ENCODE data around the gene REXO4.

REXO4 gene

DNA sequence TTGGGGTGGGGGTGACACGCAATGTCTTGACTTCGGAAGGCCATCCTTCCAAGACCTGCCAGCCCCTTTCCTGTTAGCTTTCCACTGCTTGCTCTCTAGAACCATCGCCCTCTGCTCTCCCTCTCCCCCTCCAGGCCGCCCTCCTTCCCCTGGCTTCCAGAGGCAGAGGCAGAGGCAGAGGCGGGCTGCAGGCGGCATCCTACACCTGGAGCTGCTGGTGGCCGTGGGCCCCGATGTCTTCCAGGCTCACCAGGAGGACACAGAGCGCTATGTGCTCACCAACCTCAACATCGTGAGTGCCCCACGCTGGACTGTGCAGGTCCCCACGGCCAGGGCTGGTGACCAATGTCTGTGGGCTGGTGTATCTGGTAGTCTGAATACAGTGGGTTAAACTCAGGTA, 6.4 kb upstream of the REXO4 start:
- H3K9me3 ChIP-seq (ENCODE audit: control insufficient read depth in 2 of 2, low read length in 2 of 2): no peaks in the 10 kb centered on the region
- peaks cover 15 to 24% of the 10 kb centered on the region in 2 donors for H3K4me1 ChIP-seq (ENCODE audit: control insufficient read depth in 2 of 2, insufficient read depth in 2 of 2, low read length in 2 of 2)
- no peaks in the 10 kb centered on the region for H3K36me3 ChIP-seq (ENCODE audit: control insufficient read depth in 2 of 2, insufficient read depth in 2 of 2, low read length in 2 of 2)
- H3K27me3 ChIP-seq (ENCODE audit: control insufficient read depth in 2 of 2, insufficient read depth in 2 of 2, low read length in 2 of 2): peaks cover 6% of the 10 kb centered on the region in 2 donors
- H3K27ac ChIP-seq (ENCODE audit: low read depth in 2 of 2, low read length in 2 of 2): no peak overlapping the region
- H3K9ac ChIP-seq (ENCODE audit: low read depth in 1 of 2, low read length in 2 of 2): no peak overlapping the region
- no peak overlapping the region for H3K4me3 ChIP-seq (ENCODE audit: low read length in 2 of 2)

DNA sequence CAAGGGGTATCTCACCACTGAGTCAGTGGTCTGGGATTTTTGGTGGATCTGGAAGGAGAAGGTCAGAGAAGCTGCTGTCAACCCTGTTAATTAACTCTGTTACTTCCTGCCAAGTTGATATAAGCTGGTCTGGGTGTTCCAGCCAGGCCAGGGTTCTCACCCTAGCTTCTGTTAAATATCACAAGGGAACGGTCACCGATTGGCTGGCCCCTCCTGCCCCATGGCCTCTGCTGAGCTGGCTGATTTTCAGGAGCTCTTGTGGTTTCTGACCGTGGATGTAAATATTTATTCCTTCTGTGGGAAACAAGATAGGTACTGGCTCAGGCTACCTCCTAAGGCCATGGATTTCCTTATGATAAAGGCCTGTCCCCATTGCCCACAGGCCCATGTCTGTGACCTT, 5.4 kb upstream of the REXO4 start:
- Histone ChIP-seq H3K27me3 (ENCODE audit: control insufficient read depth in 2 of 2, insufficient read depth in 2 of 2, low read length in 2 of 2) (peaks cover 6% of the 10 kb centered on the region in 2 donors), H3K4me1 (ENCODE audit: control insufficient read depth in 2 of 2, insufficient read depth in 2 of 2, low read length in 2 of 2) (peaks cover 17 to 23% of the 10 kb centered on the region in 2 donors)

DNA sequence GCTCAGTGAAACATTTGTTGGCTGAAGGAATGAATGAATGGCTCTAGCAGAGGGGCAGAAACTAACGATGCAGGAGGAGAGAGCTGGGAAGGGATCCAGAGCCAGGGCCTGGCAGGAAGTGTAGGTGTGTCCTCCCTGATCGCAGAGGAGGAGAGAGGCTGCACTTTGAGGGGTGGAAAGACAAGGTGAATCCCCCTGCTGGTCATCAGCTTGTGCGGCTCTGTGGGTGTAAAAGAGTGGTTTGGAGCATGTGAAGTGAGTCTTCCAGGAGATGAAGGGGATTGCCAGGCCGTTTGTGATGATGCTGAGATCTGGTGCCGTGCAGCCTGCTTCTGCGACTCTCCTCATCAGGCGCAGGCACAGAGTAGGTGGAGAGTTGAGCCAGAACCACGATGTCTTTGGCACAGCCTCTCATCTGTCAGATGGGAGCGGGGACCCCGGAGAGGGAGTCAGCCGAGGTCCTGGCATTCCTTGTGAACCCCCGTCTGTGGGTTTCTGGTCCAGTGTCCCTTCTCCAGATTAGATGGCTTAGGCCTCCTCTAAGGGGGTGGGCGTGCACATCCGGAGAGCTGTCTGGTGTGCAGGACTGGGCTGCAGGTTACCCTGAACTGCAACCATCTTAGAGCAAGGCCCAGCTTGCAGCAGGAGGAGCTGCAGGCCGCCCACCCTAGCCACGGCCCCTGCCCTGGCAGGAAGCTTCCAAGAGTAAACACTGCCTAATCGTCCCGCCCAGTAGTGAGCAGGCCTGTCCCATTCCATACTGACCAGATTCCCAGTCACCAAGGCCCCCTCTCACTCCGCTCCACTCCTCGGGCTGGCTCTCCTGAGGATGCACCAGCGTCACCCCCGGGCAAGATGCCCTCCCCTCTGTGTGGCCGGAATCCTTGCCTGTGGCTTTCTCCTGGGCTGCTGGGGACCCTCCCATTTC, 4.1 kb upstream of the REXO4 start, which contains the start of gene ADAMTS13:
TSS of gene ADAMTS13 (plus strand) at position 753 of the 928 bp plus-strand sequence. CDS start at position 830, 77 bp downstream.
- H3K27me3 ChIP-seq (ENCODE audit: control insufficient read depth in 2 of 2, insufficient read depth in 2 of 2, low read length in 2 of 2): no peaks in the 10 kb centered on the region
- H3K36me3 ChIP-seq (ENCODE audit: control insufficient read depth in 2 of 2, insufficient read depth in 2 of 2, low read length in 2 of 2): no peaks in the 10 kb centered on the region

More for the DNA sequence above, 5.4 kb upstream of the REXO4 start:
- Histone ChIP-seq H3K27ac (ENCODE audit: low read depth in 2 of 2, low read length in 2 of 2) (no peak overlapping the region), H3K9me3 (ENCODE audit: control insufficient read depth in 2 of 2, low read length in 2 of 2) (no peaks in the 10 kb centered on the region), H3K4me3 (ENCODE audit: low read length in 2 of 2) (no peak overlapping the region), H3K9ac (ENCODE audit: low read depth in 1 of 2, low read length in 2 of 2) (no peak overlapping the region), H3K36me3 (ENCODE audit: control insufficient read depth in 2 of 2, insufficient read depth in 2 of 2, low read length in 2 of 2) (no peaks in the 10 kb centered on the region)

DNA sequence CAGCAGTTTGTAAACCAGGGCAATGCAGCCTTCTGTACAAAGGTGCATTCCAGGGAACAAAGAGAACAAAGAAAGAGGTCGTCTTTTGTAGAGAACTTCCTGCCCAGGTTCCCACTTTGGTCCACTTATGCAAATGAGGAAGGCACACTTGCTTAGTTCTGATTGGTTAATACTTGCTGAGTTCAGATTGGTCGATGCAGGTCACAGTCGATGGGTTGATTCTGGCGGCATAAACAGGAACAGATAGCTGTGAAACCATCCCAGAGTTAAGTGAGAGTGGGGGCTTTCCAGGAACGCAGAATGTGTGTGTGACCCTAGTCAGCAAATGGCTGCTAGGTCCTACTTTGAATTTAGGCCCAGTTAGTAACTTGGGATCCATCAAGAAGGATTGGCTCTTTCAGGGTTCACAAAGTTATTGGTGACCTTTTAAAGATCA, 2.6 kb upstream of the REXO4 start:
- Histone ChIP-seq H3K9me3 (ENCODE audit: control insufficient read depth in 2 of 2, low read length in 2 of 2) (no peaks in the 10 kb centered on the region), H3K4me3 (ENCODE audit: low read length in 2 of 2) (no peak overlapping the region), H3K27me3 (ENCODE audit: control insufficient read depth in 2 of 2, insufficient read depth in 2 of 2, low read length in 2 of 2) (no peaks in the 10 kb centered on the region), H3K9ac (ENCODE audit: low read depth in 1 of 2, low read length in 2 of 2) (no peak overlapping the region), H3K4me1 (ENCODE audit: control insufficient read depth in 2 of 2, insufficient read depth in 2 of 2, low read length in 2 of 2) (peaks cover 17 to 23% of the 10 kb centered on the region in 2 donors), H3K36me3 (ENCODE audit: control insufficient read depth in 2 of 2, insufficient read depth in 2 of 2, low read length in 2 of 2) (no peaks in the 10 kb centered on the region), H3K27ac (ENCODE audit: low read depth in 2 of 2, low read length in 2 of 2) (no peak overlapping the region)

More for the DNA sequence above, 4.1 kb upstream of the REXO4 start, which contains the start of gene ADAMTS13:
- Histone ChIP-seq H3K27ac (ENCODE audit: low read depth in 2 of 2, low read length in 2 of 2) (no peak within 1 kb of the TSS), H3K9me3 (ENCODE audit: control insufficient read depth in 2 of 2, low read length in 2 of 2) (no peaks in the 10 kb centered on the region), H3K4me3 (ENCODE audit: low read length in 2 of 2) (no peak within 1 kb of the TSS), H3K4me1 (ENCODE audit: control insufficient read depth in 2 of 2, insufficient read depth in 2 of 2, low read length in 2 of 2) (peaks cover 17 to 22% of the 10 kb centered on the region in 2 donors), H3K9ac (ENCODE audit: low read depth in 1 of 2, low read length in 2 of 2) (peak within 1 kb of the TSS in 1 of 2 donors; percentile 24)

DNA sequence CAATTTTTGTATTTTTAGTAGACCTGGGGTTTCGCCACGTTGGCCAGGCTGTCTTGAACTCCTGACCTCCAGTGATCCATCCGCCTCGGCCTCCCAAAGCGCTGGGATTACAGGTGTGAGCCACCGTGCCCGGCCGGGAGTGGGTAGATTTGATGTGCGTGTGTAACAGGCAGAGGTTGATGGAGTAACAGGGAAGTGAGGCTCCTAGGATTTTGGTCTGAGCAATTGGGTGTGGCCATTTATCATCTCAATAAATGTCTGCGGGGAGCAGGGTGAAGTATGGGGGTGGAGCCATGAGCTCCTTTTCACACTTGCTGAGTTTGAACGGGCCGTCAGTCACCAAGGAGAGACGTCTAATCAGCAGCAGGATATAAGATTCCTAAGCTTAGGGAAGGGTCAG, 1.2 kb upstream of the REXO4 start:
- Histone ChIP-seq H3K36me3 (ENCODE audit: control insufficient read depth in 2 of 2, insufficient read depth in 2 of 2, low read length in 2 of 2) (peaks cover 7% of the 10 kb centered on the region in 2 donors), H3K27me3 (ENCODE audit: control insufficient read depth in 2 of 2, insufficient read depth in 2 of 2, low read length in 2 of 2) (no peaks in the 10 kb centered on the region), H3K4me1 (ENCODE audit: control insufficient read depth in 2 of 2, insufficient read depth in 2 of 2, low read length in 2 of 2) (peaks cover 17 to 23% of the 10 kb centered on the region in 2 donors), H3K27ac (ENCODE audit: low read depth in 2 of 2, low read length in 2 of 2) (peak overlapping the region; percentile 94 to 97), H3K9ac (ENCODE audit: low read depth in 1 of 2, low read length in 2 of 2) (peak overlapping the region; percentile 14 to 40), H3K4me3 (ENCODE audit: low read length in 2 of 2) (peak overlapping the region; percentile 37 to 89), H3K9me3 (ENCODE audit: control insufficient read depth in 2 of 2, low read length in 2 of 2) (no peaks in the 10 kb centered on the region)

DNA sequence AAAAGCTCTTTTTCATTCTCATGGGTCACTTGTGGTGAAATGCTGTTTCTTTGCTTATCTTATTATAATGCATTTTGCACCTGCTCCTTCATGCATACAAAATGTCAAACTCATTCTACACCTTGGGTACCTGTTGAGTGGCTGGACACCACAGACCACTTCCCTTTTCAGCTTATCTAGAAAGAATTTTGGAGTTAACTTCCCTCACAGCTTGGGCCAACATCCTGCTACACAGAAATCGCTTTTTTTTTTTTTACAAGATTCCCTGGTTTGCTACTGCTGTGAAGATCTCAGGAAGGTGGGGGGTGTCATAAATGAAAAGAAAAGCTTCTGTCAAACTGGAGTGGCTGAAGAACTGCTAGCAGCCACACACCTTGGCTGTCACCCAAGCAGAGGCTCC, 2.6 kb downstream of the REXO4 start:
- no peaks in the 10 kb centered on the region for H3K9me3 ChIP-seq (ENCODE audit: control insufficient read depth in 2 of 2, low read length in 2 of 2)
- no peak overlapping the region for H3K27ac ChIP-seq (ENCODE audit: low read depth in 2 of 2, low read length in 2 of 2)
- H3K4me3 ChIP-seq (ENCODE audit: low read length in 2 of 2): no peak overlapping the region
- H3K4me1 ChIP-seq (ENCODE audit: control insufficient read depth in 2 of 2, insufficient read depth in 2 of 2, low read length in 2 of 2): peaks cover 16 to 17% of the 10 kb centered on the region in 2 donors
- H3K9ac ChIP-seq (ENCODE audit: low read depth in 1 of 2, low read length in 2 of 2): no peak overlapping the region
- H3K27me3 ChIP-seq (ENCODE audit: control insufficient read depth in 2 of 2, insufficient read depth in 2 of 2, low read length in 2 of 2): no peaks in the 10 kb centered on the region
- peaks cover 34 to 42% of the 10 kb centered on the region in 2 donors for H3K36me3 ChIP-seq (ENCODE audit: control insufficient read depth in 2 of 2, insufficient read depth in 2 of 2, low read length in 2 of 2)

DNA sequence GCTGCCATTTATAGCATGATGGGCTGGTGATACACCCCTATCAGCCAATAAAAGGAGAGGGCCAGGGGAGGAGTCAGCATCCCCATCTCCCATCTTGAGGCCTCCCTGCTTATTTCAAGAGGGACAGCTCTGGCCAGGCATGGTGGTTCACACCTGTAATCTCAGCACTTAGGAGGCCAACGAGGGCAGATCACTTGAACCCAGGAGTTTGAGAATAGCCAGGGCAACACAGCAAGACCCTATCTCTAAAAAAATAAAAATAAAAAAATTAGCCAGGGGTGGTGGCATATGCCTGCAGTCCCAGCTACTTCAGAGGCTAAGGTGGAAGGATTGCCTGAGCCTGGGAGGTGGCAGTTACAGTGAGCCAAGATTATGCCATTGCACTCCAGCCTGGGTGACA, 9.8 kb downstream of the REXO4 start:
- Histone ChIP-seq H3K4me1 (ENCODE audit: control insufficient read depth in 2 of 2, insufficient read depth in 2 of 2, low read length in 2 of 2) (no peaks in the 10 kb centered on the region), H3K27me3 (ENCODE audit: control insufficient read depth in 2 of 2, insufficient read depth in 2 of 2, low read length in 2 of 2) (no peaks in the 10 kb centered on the region), H3K27ac (ENCODE audit: low read depth in 2 of 2, low read length in 2 of 2) (no peak overlapping the region), H3K36me3 (ENCODE audit: control insufficient read depth in 2 of 2, insufficient read depth in 2 of 2, low read length in 2 of 2) (peaks cover 52 to 69% of the 10 kb centered on the region in 2 donors), H3K9ac (ENCODE audit: low read depth in 1 of 2, low read length in 2 of 2) (no peak overlapping the region), H3K9me3 (ENCODE audit: control insufficient read depth in 2 of 2, low read length in 2 of 2) (no peaks in the 10 kb centered on the region), H3K4me3 (ENCODE audit: low read length in 2 of 2) (no peak overlapping the region)

DNA sequence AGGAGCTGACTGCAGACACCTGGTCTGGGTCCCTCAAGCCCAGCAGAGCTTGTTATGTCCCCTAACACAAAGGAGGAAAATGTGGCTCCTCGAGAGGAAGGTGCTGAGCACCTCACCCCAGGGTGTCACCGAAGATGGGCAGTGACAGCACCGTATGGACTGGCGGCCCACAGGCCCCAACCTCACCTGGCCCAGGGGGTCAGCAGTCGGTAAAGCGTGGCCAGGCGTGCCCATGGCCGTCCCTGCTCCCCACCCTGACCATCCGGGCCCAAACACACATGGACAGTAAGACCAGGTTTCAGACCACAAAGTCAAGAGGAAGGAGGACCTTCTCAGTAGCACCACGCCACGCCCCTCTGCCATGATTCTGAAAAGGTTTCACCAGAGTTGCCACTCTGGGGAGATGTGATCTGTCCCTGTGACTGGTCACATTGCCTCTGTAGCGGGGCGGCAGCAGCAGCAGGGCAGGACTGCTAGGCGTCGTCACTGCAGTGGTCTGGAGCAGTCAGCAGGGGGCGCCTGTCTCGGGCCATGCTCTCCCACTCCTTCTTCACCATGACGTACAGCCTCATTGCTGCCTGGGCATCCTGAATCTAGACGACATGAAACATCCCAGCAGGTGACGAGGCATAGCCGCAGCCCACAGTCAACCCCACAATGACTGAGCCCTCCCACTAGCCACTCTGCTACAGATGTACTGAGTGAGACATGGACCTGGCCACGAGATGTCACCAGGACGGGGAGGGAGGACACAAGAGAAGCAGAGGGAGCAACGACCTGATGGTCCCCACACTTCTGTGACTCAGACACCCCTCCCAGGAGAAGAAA, 11.1 kb downstream of the REXO4 start:
- Histone ChIP-seq H3K36me3 (ENCODE audit: control insufficient read depth in 2 of 2, insufficient read depth in 2 of 2, low read length in 2 of 2) (peaks cover 43 to 57% of the 10 kb centered on the region in 2 donors), H3K27me3 (ENCODE audit: control insufficient read depth in 2 of 2, insufficient read depth in 2 of 2, low read length in 2 of 2) (no peaks in the 10 kb centered on the region), H3K9me3 (ENCODE audit: control insufficient read depth in 2 of 2, low read length in 2 of 2) (no peaks in the 10 kb centered on the region), H3K9ac (ENCODE audit: low read depth in 1 of 2, low read length in 2 of 2) (no peak overlapping the region), H3K4me1 (ENCODE audit: control insufficient read depth in 2 of 2, insufficient read depth in 2 of 2, low read length in 2 of 2) (no peaks in the 10 kb centered on the region), H3K4me3 (ENCODE audit: low read length in 2 of 2) (no peak overlapping the region), H3K27ac (ENCODE audit: low read depth in 2 of 2, low read length in 2 of 2) (no peak overlapping the region)

DNA sequence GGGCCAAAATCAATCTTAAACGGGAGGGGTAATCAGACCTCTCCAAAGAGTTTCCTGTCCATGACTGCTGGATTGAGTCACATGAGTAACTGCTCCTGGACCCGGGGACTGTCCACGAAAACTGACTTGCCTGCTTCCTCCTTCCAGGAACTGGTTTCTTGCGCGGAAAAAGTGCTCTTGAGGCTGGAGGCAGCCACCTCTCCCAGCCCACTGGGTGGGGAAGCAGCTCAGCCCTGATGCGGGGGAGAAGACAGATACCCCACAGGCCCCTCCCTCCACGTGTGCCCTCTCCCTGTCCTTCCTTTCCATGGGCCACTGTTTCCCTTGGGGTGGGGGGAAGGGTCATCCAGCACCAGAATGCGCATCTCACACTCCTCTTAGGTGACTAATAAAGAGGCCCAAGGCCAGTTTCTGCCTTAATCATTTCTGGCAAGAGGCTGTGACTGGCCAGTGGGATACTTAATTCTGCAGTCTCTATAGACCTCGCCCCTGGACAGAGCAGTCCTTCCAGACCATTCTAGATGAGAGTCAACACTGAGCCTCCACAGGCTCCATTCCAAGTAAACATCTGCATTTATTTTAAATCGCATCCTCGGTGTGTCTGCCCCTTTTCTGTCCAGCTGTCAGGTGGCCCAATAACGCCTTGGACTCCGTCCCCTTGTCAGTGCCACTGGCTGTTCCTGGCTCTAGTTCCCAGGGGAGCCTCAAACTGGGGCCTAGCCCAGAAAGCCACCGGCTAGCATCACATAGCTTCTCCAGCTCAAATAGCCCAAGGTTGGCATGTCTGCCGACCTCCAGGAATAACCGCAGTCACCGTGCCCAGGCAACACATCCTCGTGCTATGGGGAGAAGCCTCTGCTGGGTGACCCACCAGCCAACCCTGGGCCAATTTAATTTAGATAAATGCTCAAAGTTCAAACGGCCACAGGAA, 12.0 kb downstream of the REXO4 start:
- H3K9ac ChIP-seq (ENCODE audit: low read depth in 1 of 2, low read length in 2 of 2): no peak overlapping the region
- H3K9me3 ChIP-seq (ENCODE audit: control insufficient read depth in 2 of 2, low read length in 2 of 2): no peaks in the 10 kb centered on the region
- H3K27me3 ChIP-seq (ENCODE audit: control insufficient read depth in 2 of 2, insufficient read depth in 2 of 2, low read length in 2 of 2): no peaks in the 10 kb centered on the region
- no peak overlapping the region for H3K4me3 ChIP-seq (ENCODE audit: low read length in 2 of 2)
- no peaks in the 10 kb centered on the region for H3K4me1 ChIP-seq (ENCODE audit: control insufficient read depth in 2 of 2, insufficient read depth in 2 of 2, low read length in 2 of 2)
- peaks cover 39 to 49% of the 10 kb centered on the region in 2 donors for H3K36me3 ChIP-seq (ENCODE audit: control insufficient read depth in 2 of 2, insufficient read depth in 2 of 2, low read length in 2 of 2)
- no peak overlapping the region for H3K27ac ChIP-seq (ENCODE audit: low read depth in 2 of 2, low read length in 2 of 2)

Measured in mucosa of rectum (tissue), 2 donors.